MCF 10A (cell line): Measurements from ENCODE around the gene GPRC6A. TPM values are rescaled to one million over a fixed set of nuclear protein-coding genes. Genes with fewer than 3 reads are reported as not detected.

Source experiments
- BruUV-seq: library from RNA; stranded (reverse); fragments of 400-500 nt; replicated peaks from 2 replicates; lab custom pipeline; 2021; lab: Mats Ljungman, UMichigan
- CTCF ChIA-PET: fragments of 300-600 bp; sonication (Branson Sonifier 250); formaldehyde crosslinking; extraction: SDS; loops from one replicate; lab custom pipeline; 2021; ENCODE audit warnings: antibody characterized with exemption, inconsistent platforms; lab: Yijun Ruan, JAX
- POLR2A ChIA-PET: fragments of 300-600, 350-650 bp; sonication (Branson Sonifier 250); formaldehyde crosslinking; extraction: SDS; loops from one replicate; lab custom pipeline; 2020; ENCODE audit warnings: antibody characterized with exemption, inconsistent platforms; lab: Yijun Ruan, JAX
- DNase-seq: peaks from one replicate; pipeline ENCODE4 v3.0.0-alpha.2; 2018; ENCODE audit not compliant: unreplicated experiment
- H3K27ac Mint-ChIP-seq: one replicate; pipeline ENCODE4 v1.8.0; 2022; ENCODE audit warnings: mild to moderate bottlenecking, low read depth, mixed read lengths; ENCODE audit not compliant: unreplicated experiment
- H3K27me3 Mint-ChIP-seq: one replicate; pipeline ENCODE4 v1.8.0; 2022; ENCODE audit warnings: mixed read lengths; ENCODE audit not compliant: insufficient read depth, unreplicated experiment
- H3K36me3 Mint-ChIP-seq: one replicate; pipeline ENCODE4 v1.8.0; 2022; ENCODE audit warnings: mild to moderate bottlenecking, moderate library complexity, mixed read lengths; ENCODE audit not compliant: insufficient read depth, unreplicated experiment
- H3K4me1 Mint-ChIP-seq: one replicate; pipeline ENCODE4 v1.8.0; 2022; ENCODE audit warnings: mixed read lengths; ENCODE audit not compliant: insufficient read depth, unreplicated experiment
- H3K4me3 Mint-ChIP-seq: one replicate; pipeline ENCODE4 v1.8.0; 2022; ENCODE audit warnings: mild to moderate bottlenecking, moderate library complexity, mixed read lengths; ENCODE audit not compliant: unreplicated experiment
- H3K9me3 Mint-ChIP-seq: one replicate; pipeline ENCODE4 v1.8.0; 2022; ENCODE audit warnings: mixed read lengths; ENCODE audit not compliant: unreplicated experiment
- intact Hi-C: fragments of 100-400 bp; cut with micrococcal nuclease; formaldehyde crosslinking; loops from 2 replicates; pipeline ENCODE4 v1.14.1; 2022
- total RNA-seq: library from RNA; stranded (reverse); gene quantifications from 2 replicates; pipeline ENCODE4 v1.2.3, GENCODE V29; 2022
- TF ChIP-seq, protein P1 (sequence below): fragments of 200-600 bp; IDR thresholded peaks from one replicate; pipeline ENCODE4 v1.8.0; 2022; ENCODE audit warnings: antibody characterized with exemption, mild to moderate bottlenecking; ENCODE audit not compliant: unreplicated experiment

The GPRC6A gene
- total RNA-seq, 1 experiment from 2014 or later: not detected

DNA sequence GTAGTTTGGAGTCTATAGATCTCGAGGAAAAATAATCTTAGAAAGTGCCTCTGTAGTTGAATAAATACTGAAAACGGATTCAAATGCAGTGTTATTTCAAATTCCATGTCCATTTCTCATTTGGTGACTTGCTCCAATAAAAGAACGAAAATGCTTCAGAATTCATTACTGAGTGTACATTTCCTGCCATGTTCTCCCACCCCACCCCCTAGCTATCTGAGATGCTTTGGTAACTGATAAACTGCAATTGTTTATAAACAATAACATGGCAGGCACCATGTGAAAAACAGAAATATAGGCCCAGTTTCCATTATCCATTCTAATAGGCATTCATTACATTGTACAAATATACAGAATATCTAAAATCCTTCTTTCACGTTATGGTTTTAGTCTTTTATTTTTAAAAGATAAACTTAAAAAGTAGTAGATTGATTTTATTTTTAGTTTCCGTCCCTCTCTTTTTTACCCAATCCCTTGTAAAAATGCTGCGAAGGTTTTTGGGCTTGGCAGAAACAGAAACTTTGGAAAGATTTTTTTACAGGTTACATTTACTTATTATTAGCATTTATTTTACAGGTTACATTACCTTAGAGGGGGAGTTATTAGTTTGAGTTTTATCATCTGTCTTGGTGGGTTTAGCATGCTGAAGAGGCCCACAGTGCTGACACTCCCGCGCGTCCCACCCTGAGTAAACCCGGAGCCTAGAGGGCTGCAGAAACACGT lies 64.8 kb downstream of the GPRC6A start:
- H3K27me3 Mint-ChIP-seq: peaks cover 36% of the 10 kb centered on the region
- H3K4me1 Mint-ChIP-seq: no peaks in the 10 kb centered on the region
- CTCF ChIA-PET: interaction anchor here (0.6 to 1.0 kb wide), 2 partner anchors 15 to 83 kb away, joined by 3 to 7 read pairs; no protein-coding TSS in a partner anchor
- H3K36me3 Mint-ChIP-seq: no peaks in the 10 kb centered on the region
- TF ChIP-seq, protein P1, sequence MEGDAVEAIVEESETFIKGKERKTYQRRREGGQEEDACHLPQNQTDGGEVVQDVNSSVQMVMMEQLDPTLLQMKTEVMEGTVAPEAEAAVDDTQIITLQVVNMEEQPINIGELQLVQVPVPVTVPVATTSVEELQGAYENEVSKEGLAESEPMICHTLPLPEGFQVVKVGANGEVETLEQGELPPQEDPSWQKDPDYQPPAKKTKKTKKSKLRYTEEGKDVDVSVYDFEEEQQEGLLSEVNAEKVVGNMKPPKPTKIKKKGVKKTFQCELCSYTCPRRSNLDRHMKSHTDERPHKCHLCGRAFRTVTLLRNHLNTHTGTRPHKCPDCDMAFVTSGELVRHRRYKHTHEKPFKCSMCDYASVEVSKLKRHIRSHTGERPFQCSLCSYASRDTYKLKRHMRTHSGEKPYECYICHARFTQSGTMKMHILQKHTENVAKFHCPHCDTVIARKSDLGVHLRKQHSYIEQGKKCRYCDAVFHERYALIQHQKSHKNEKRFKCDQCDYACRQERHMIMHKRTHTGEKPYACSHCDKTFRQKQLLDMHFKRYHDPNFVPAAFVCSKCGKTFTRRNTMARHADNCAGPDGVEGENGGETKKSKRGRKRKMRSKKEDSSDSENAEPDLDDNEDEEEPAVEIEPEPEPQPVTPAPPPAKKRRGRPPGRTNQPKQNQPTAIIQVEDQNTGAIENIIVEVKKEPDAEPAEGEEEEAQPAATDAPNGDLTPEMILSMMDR: no peak
- intact Hi-C loops: no loop called here
- no peak overlapping the region for H3K4me3 Mint-ChIP-seq
- POLR2A ChIA-PET: no interaction called here
- no peak for DNase-seq
- H3K27ac Mint-ChIP-seq: no peak overlapping the region
- no peaks in the 10 kb centered on the region for H3K9me3 Mint-ChIP-seq
- BruUV-seq: no TSS peak

DNA sequence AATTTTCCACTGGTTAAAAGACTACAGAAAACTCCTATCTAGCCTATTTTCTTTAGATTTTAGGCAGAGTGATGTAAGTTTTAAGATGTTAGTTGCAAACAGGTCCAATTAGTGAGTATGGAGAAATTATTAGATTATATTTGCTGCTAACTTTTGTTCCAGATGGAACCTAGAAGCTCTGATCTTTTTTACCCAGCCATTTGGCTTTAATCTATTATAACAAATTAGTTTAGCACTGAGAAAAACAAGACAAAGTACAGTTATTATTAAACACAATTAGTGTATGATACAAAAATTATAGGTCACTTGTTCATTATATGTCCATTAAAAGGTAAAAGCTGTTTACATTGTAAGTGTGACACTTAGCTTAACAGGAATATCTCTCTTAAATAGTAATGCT lies 65.8 kb downstream of the GPRC6A start:
- no peak overlapping the region for H3K27ac Mint-ChIP-seq
- no peaks in the 10 kb centered on the region for H3K9me3 Mint-ChIP-seq
- intact Hi-C loops: no loop called here
- H3K36me3 Mint-ChIP-seq: no peaks in the 10 kb centered on the region
- H3K27me3 Mint-ChIP-seq: peaks cover 41% of the 10 kb centered on the region
- no peak overlapping the region for H3K4me3 Mint-ChIP-seq
- DNase-seq: no peak
- ChIA-PET CTCF (interaction anchor here (1.0 to 1.2 kb wide), 2 partner anchors 16 to 84 kb away, joined by 6 to 7 read pairs; no protein-coding TSS in a partner anchor), POLR2A (no interaction called here)
- H3K4me1 Mint-ChIP-seq: no peaks in the 10 kb centered on the region
- TF ChIP-seq, protein P1: no peak
- no TSS peak for BruUV-seq

DNA sequence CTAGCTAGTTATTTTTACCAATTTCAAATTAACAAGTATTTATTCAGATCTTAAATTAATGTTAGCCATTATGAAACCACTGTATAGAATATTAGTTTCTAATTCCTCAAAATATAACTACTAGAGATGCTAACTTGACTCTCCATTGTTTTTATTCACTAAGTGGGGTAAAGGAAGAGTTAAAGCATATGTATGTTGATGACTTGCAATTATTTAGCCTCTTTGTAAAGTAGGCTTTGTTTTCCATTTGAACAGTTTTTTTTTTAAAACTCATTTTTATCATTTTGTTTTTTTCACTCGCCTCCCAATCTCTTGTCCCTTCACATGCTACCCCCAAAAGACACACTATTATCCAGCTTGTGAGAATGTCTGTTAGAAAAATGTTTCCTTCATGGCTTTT lies 66.6 kb downstream of the GPRC6A start:
- ChIA-PET POLR2A (no interaction called here), CTCF (interaction anchor here (0.6 kb wide), 1 partner anchor 81 kb away, joined by 3 read pairs; no protein-coding TSS in a partner anchor)
- intact Hi-C loops: no loop called here
- TF ChIP-seq, protein P1: no peak
- H3K27ac Mint-ChIP-seq: no peak overlapping the region
- H3K4me3 Mint-ChIP-seq: no peak overlapping the region
- H3K9me3 Mint-ChIP-seq: no peaks in the 10 kb centered on the region
- no peaks in the 10 kb centered on the region for H3K4me1 Mint-ChIP-seq
- H3K36me3 Mint-ChIP-seq: no peaks in the 10 kb centered on the region
- no peak for DNase-seq
- BruUV-seq: no TSS peak
- H3K27me3 Mint-ChIP-seq: peaks cover 46% of the 10 kb centered on the region

DNA sequence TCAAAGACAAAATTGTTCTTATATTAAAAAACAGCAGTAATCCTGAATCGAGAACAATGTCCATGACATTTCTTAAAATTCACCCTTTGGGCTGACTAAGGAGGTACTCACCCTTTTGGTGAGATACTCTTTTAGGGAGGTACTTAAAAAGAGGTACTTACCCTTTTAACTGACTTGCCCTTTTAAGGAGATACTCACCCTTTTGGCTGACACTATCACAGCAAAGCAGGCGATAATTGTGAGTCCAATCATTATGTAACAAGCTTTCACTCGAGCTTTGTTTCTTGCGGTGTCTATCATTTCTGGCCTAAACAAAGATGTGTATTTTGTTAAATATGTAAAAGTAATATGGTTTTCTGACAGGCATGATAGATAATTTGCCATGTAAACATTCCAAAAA lies 67.1 kb downstream of the GPRC6A start:
- CTCF ChIA-PET: interaction anchor here (0.6 kb wide), 1 partner anchor 80 kb away, joined by 3 read pairs; no protein-coding TSS in a partner anchor
- no peak overlapping the region for H3K4me3 Mint-ChIP-seq
- H3K27ac Mint-ChIP-seq: no peak overlapping the region
- no peaks in the 10 kb centered on the region for H3K4me1 Mint-ChIP-seq
- BruUV-seq: no TSS peak
- POLR2A ChIA-PET: no interaction called here
- no peaks in the 10 kb centered on the region for H3K36me3 Mint-ChIP-seq
- no peak for DNase-seq
- no peaks in the 10 kb centered on the region for H3K9me3 Mint-ChIP-seq
- intact Hi-C loops: no loop called here
- H3K27me3 Mint-ChIP-seq: peaks cover 45% of the 10 kb centered on the region
- TF ChIP-seq, protein P1: no peak
